Smooth muscle cell (in vitro differentiated cells): Measurements from ENCODE around the gene AGAP2. TPM values are rescaled to one million over a fixed set of nuclear protein-coding genes. Genes with fewer than 3 reads are reported as not detected.

Source experiments
- DNase-seq: peaks from one replicate; lab custom pipeline; 2025; ENCODE audit not compliant: unreplicated experiment; lab: John Stamatoyannopoulos, UW
- H2AFZ ChIP-seq: fragments of 200-600 bp; sonication (generic); 2 replicates; pipeline ENCODE4 v1.6.0; 2016; ENCODE audit warnings: antibody characterized with exemption, low read depth, mild to moderate bottlenecking
- H3F3A ChIP-seq: fragments of 200-600 bp; sonication (generic); 2 replicates; pipeline ENCODE4 v1.6.0; 2017; ENCODE audit warnings: antibody characterized with exemption, low read depth
- H3K27ac ChIP-seq: fragments of 200-600 bp; sonication (generic); 2 replicates; pipeline ENCODE4 v1.5.1; 2016; ENCODE audit warnings: low read depth, mild to moderate bottlenecking
- H3K27me3 ChIP-seq: fragments of 200-600 bp; sonication (generic); 2 replicates; pipeline ENCODE4 v1.6.1; 2016; ENCODE audit warnings: low read depth, mild to moderate bottlenecking
- H3K36me3 ChIP-seq: fragments of 200-600 bp; sonication (generic); 2 replicates; pipeline ENCODE4 v1.5.1; 2016; ENCODE audit warnings: low read depth
- H3K4me1 ChIP-seq: fragments of 200-600 bp; sonication (generic); 2 replicates; pipeline ENCODE4 v1.5.1; 2016; ENCODE audit warnings: low read depth
- H3K4me2 ChIP-seq: fragments of 200-600 bp; sonication (generic); 2 replicates; pipeline ENCODE4 v1.6.0; 2016; ENCODE audit warnings: mild to moderate bottlenecking
- H3K4me3 ChIP-seq: fragments of 200-600 bp; sonication (generic); 2 replicates; pipeline ENCODE4 v1.5.1; 2016; ENCODE audit warnings: mild to moderate bottlenecking
- H3K79me2 ChIP-seq: fragments of 200-600 bp; sonication (generic); 2 replicates; pipeline ENCODE4 v1.6.0; 2016; ENCODE audit warnings: low read depth, mild to moderate bottlenecking
- H3K9ac ChIP-seq: fragments of 200-600 bp; sonication (generic); 2 replicates; pipeline ENCODE4 v1.6.0; 2016; ENCODE audit warnings: low read depth
- H3K9me3 ChIP-seq: fragments of 200-600 bp; sonication (generic); replicated peaks from 2 replicates; pipeline ENCODE4 v1.5.1; 2016; ENCODE audit warnings: low read depth
- H4K20me1 ChIP-seq: fragments of 200-600 bp; sonication (generic); 2 replicates; pipeline ENCODE4 v1.6.0; 2016; ENCODE audit warnings: low read depth
- CTCF ChIP-seq: fragments of 200-600 bp; sonication (generic); IDR thresholded peaks from 2 replicates; pipeline ENCODE4 v1.5.1; 2017; ENCODE audit warnings: borderline replicate concordance, mild to moderate bottlenecking, antibody characterized with exemption; ENCODE audit not compliant: insufficient read depth, poor library complexity, severe bottlenecking
- WGBS: methylation state at CpG from one replicate; pipeline ENCODE4 v1.1.7; 2016; ENCODE audit warnings: low lambda C conversion rate; 5-methylcytosine and 5-hydroxymethylcytosine counted together
- polyA plus RNA-seq: library from polyadenylated mRNA; unstranded; fragments of >200 nt; fragmentation: Nextera tagmentation; extraction: Ambion mirVana; gene quantifications from 2 replicates; pipeline ENCODE4 v1.2.1, GENCODE V29; 2016
- total RNA-seq: library from RNA; depleted of rRNA; stranded (reverse); fragments of >200 nt; gene quantifications from 2 replicates; pipeline ENCODE4 v1.2.3, GENCODE V29; 2014

Gene AGAP2
- total and polyA plus RNA-seq, 2 experiments from 2014 or later, result not detected

DNA sequence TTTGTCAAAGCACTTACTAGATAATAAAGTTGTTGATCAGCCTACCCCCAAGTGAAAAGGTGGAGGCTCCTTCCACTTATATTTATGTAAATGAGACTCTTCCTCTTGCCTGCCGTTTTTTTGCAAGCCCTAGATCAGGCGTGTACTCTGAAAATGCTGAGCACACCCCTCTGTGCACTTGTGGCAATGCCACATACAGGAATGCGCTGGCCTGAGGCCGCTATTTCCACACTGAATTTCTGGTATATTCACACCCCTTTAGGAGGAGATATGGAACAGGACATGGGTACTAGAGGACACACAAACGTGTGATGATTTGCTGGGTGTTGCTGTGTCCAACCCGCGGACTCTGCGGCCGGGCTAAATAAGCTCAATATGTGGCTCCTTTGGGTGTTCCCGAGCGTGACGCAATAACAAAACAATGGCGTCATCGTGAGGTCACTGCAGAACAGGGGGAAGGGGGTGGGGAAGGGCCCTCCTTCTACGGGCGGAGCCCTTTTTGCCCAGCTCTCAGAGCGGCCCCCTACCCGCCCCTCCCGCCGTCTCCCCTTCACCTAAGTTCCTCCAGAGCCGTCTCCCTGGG lies 5.7 kb upstream of the AGAP2 start:
- H4K20me1 ChIP-seq, result no peaks in the 10 kb centered on the region
- peak overlapping the region; percentile 92 for H3K27ac ChIP-seq
- H3K9me3 ChIP-seq, result no peaks in the 10 kb centered on the region
- H3K79me2 ChIP-seq, result no peaks in the 10 kb centered on the region
- H3K27me3 ChIP-seq, result peaks cover 39% of the 10 kb centered on the region
- peak overlapping the region; percentile 73 for H3K4me3 ChIP-seq
- H3K9ac ChIP-seq, result peak overlapping the region; percentile 96
- no peaks in the 10 kb centered on the region for H3K36me3 ChIP-seq
- peaks cover 8% of the 10 kb centered on the region for H3K4me1 ChIP-seq
- H3K4me2 ChIP-seq, result peak overlapping the region; percentile 86
- WGBS, result 37% methylated on average over 21 of the region's 21 CpGs
- DNase-seq, result no peak
- peak overlapping the region; percentile 67 for H2AFZ ChIP-seq
- H3F3A ChIP-seq, result peaks cover 18% of the 10 kb centered on the region
- no peak for TF ChIP-seq CTCF

GRCh38 chr12:57743769-57744168 lies 5.2 kb upstream of the AGAP2 start:
- Histone ChIP-seq H3K4me1 (peaks cover 8% of the 10 kb centered on the region), H2AFZ (no peak overlapping the region), H3K4me2 (no peak overlapping the region), H3K9me3 (no peaks in the 10 kb centered on the region), H3K4me3 (no peak overlapping the region), H3K9ac (no peak overlapping the region), H3K27me3 (peaks cover 45% of the 10 kb centered on the region), H4K20me1 (no peaks in the 10 kb centered on the region), H3K79me2 (no peaks in the 10 kb centered on the region), H3K27ac (no peak overlapping the region), H3F3A (peaks cover 18% of the 10 kb centered on the region), H3K36me3 (no peaks in the 10 kb centered on the region)
- DNase-seq, result no peak
- WGBS, result 94% methylated on average over 2 of the region's 2 CpGs
- TF ChIP-seq CTCF, result no peak

DNA sequence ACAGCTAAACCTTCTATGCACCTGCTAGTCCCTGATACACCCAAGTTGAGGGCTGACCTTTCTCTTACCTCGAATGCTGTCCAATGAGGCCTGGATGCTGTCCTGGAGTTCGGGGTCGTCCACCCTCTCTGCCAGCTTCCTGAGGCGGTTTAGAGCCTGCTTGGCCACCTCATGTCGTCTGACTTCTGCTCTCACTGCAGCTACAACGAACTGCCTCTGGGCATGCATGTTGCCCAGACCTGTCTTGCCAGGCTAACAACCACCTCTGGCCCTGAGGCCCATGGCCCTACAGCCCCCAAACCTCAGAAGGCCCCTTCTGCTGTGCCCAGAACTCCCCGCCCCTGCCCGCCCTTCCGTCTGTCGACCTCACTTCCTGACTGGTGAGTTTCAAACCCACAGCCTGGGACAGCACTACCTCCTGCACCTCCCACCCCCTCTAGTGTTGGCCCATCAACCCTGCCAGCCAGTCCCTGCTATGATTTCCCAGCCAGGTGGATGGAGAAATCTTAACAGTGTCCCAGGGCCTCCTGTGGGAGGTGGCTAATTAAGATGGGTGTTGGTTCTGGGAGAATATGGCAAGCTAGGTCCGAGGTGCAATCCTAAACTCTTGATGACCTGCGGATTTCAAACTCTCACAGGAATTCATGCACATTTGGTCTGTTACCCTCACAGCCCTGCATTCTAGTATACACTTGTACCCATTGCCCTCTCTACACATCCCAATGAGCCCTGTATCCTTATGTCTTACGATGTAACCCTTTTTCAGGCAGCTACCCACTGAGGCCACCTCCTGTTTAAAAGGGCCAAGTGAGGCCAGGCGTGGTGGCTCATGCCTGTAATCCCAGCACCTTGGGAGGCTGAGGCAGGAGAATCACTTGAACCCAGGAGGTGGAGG lies 3.5 kb upstream of the AGAP2 start:
- Histone ChIP-seq H3K36me3 (no peaks in the 10 kb centered on the region), H3K27ac (no peak overlapping the region), H4K20me1 (no peaks in the 10 kb centered on the region), H3F3A (peaks cover 14% of the 10 kb centered on the region), H3K27me3 (peaks cover 61% of the 10 kb centered on the region), H2AFZ (no peak overlapping the region), H3K4me3 (no peak overlapping the region), H3K9ac (no peak overlapping the region), H3K4me1 (peaks cover 20% of the 10 kb centered on the region), H3K9me3 (no peaks in the 10 kb centered on the region), H3K4me2 (no peak overlapping the region), H3K79me2 (no peaks in the 10 kb centered on the region)
- no peak for DNase-seq
- 55% methylated on average over 14 of the region's 14 CpGs for WGBS
- no peak for TF ChIP-seq CTCF
